IPS DF 4.7 (cell line): ENCODE measurements around the gene ZC3H12C.
"Not testable (repeated sequence)": the region's sequence is repeated elsewhere in the genome, so short reads cannot be mapped to it uniquely, and the experiment has no call there.

Source experiments
- DNase-seq: peaks from one replicate; pipeline ENCODE4 v3.0.0-alpha.2; 2013; ENCODE audit warnings: low spot score; ENCODE audit errors: extremely low read depth

Gene ZC3H12C

GRCh38 chr11:110208678-110209312 is 115.6 kb downstream of the ZC3H12C start:
- not testable (repeated sequence) for DNase-seq

GRCh38 chr11:110209313-110209694 is 116.1 kb downstream of the ZC3H12C start:
- not testable (repeated sequence) for DNase-seq

GRCh38 chr11:110217223-110217877 is 124.2 kb downstream of the ZC3H12C start:
- DNase-seq: no peak

GRCh38 chr11:110217936-110218335 is 124.7 kb downstream of the ZC3H12C start:
- DNase-seq: no peak

GRCh38 chr11:110219006-110219785 is 126.0 kb downstream of the ZC3H12C start:
- no peak for DNase-seq
